GM19395 (cell line): ENCODE measurements around the gene ZNF701.

Source experiments
- ATAC-seq: cut with Tn5 transposase; IDR thresholded peaks from one replicate; pipeline ENCODE4 v1.9.1; 2021; ENCODE audit warnings: mild to moderate bottlenecking, moderate library complexity; ENCODE audit not compliant: unreplicated experiment

Gene ZNF701

GRCh38 chr19:52635786-52636570 lies 65.9 kb downstream of the ZNF701 start:
- ATAC-seq, result no peak
